ENCODE data around the gene GRIP2.

- TF ChIP-seq CTCF (IDR thresholded peaks at IDR 0.05) (no peak), POLR2A (IDR thresholded peaks at IDR 0.05) (no peak), EP300 (IDR thresholded peaks at IDR 0.05) (no peak)
These were observed 25.8 kb downstream of the GRIP2 start for GRCh38 chr3:14514323-14514720.

All from ovary (tissue), 3 donors.